HepG2 (cell line): ENCODE results near the gene IL17RA. TPM values are rescaled to one million over a fixed set of nuclear protein-coding genes. Genes with fewer than 3 reads are reported as not detected.

Experiments
- ELF1 ChIP-seq: sonication (generic); formaldehyde crosslinking; IDR thresholded peaks from 2 replicates; pipeline ENCODE4 v1.4.0; 2020; ENCODE audit warnings: missing genetic modification reagents
- GATAD1 ChIP-seq: IDR thresholded peaks from 2 replicates; pipeline ENCODE4 v1.6.1; 2016; ENCODE audit warnings: missing genetic modification reagents, missing compliant biosample characterization
- GLI4 ChIP-seq: sonication (generic); formaldehyde crosslinking; IDR thresholded peaks from 2 replicates; pipeline ENCODE4 v1.5.1; 2020; ENCODE audit warnings: missing genetic modification reagents, mild to moderate bottlenecking, moderate library complexity, borderline replicate concordance
- HOXA9 ChIP-seq: sonication (generic); formaldehyde crosslinking; IDR thresholded peaks from 2 replicates; pipeline ENCODE4 v1.8.1; 2022; ENCODE audit warnings: missing genetic modification reagents, mild to moderate bottlenecking, moderate library complexity, borderline replicate concordance
- KLF12 ChIP-seq: sonication (generic); formaldehyde crosslinking; IDR thresholded peaks from 2 replicates; pipeline ENCODE4 v1.4.0; 2020; ENCODE audit warnings: missing genetic modification reagents, borderline replicate concordance
- MAFG ChIP-seq: sonication (generic); formaldehyde crosslinking; IDR thresholded peaks from 2 replicates; pipeline ENCODE4 v1.5.1; 2020; ENCODE audit warnings: mild to moderate bottlenecking, missing genetic modification reagents
- MED1 ChIP-seq: sonication (generic); formaldehyde crosslinking; IDR thresholded peaks from 2 replicates; pipeline ENCODE4 v1.4.0; 2020; ENCODE audit warnings: missing genetic modification reagents
- MLLT10 ChIP-seq: sonication (generic); formaldehyde crosslinking; IDR thresholded peaks from 2 replicates; pipeline ENCODE4 v1.4.0; 2020; ENCODE audit warnings: missing genetic modification reagents
- SIN3B ChIP-seq: fragments of 150-350 bp; IDR thresholded peaks from 2 replicates; pipeline ENCODE4 v1.6.1; 2014; ENCODE audit warnings: low read length
- THAP11 ChIP-seq: IDR thresholded peaks from 2 replicates; pipeline ENCODE4 v1.6.1; 2016; ENCODE audit warnings: missing biosample characterization, missing genetic modification reagents
- ZBTB40 ChIP-seq, 2 experiments: fragments of 450-650 bp in 1 of 2; sonication (generic) in 1 of 2; formaldehyde crosslinking in 1 of 2; IDR thresholded peaks; 2 replicates each; pipeline versions ENCODE4 v1.6.1 to v1.8.0; 2016 to 2022; ENCODE audit warnings: antibody characterized with exemption in 1 of 2, mild to moderate bottlenecking in 1 of 2, missing genetic modification reagents in 1 of 2
- ZFY ChIP-seq: sonication (generic); formaldehyde crosslinking; IDR thresholded peaks from 2 replicates; pipeline ENCODE4 v1.4.0; 2020; ENCODE audit warnings: missing genetic modification reagents
- ZNF337 ChIP-seq: sonication (generic); formaldehyde crosslinking; IDR thresholded peaks from 2 replicates; pipeline ENCODE4 v1.5.1; 2020; ENCODE audit warnings: missing genetic modification reagents, low read depth, mild to moderate bottlenecking, borderline replicate concordance
- ZNF33B ChIP-seq: sonication (generic); formaldehyde crosslinking; IDR thresholded peaks from 2 replicates; pipeline ENCODE4 v1.5.1; 2020; ENCODE audit warnings: mild to moderate bottlenecking, missing genetic modification reagents
- ZNF441 ChIP-seq: sonication (generic); formaldehyde crosslinking; IDR thresholded peaks from 2 replicates; pipeline ENCODE4 v1.7.0; 2021; ENCODE audit warnings: missing genetic modification reagents, borderline replicate concordance
- ZNF788 ChIP-seq: sonication (generic); formaldehyde crosslinking; IDR thresholded peaks from 2 replicates; pipeline ENCODE4 v1.5.0; 2020; ENCODE audit warnings: mild to moderate bottlenecking, missing genetic modification reagents, borderline replicate concordance
- ZSCAN9 ChIP-seq: IDR thresholded peaks from 2 replicates; pipeline ENCODE4 v1.6.1; 2016; ENCODE audit warnings: borderline replicate concordance
- polyA plus RNA-seq, 8 experiments: library from polyadenylated mRNA; depleted of rRNA in 3 of 8; stranded (reverse) in 7 of 8; unstranded in 1 of 8; fragments of >200 nt; fragmentation: Illumina TruSeq in 4 of 8; extraction: Trizol in 4 of 8; gene quantifications; 2 replicates each; pipeline versions ENCODE4 v1.2.1 to v1.2.3, GENCODE V29; 2011 to 2016; ENCODE audit warnings: low read depth in 4 of 8, missing spikeins in 1 of 8, mixed read lengths in 1 of 8; ENCODE audit not compliant: insufficient read depth in 1 of 8
- total RNA-seq, 5 experiments: library from RNA; depleted of rRNA; stranded (reverse); fragments of >200 nt; fragmentation: Illumina TruSeq; extraction: Trizol; gene quantifications; 2 replicates each; pipeline ENCODE4 v1.2.3, GENCODE V29; 2016; ENCODE audit warnings: low read depth in 1 of 5
- TF ChIP-seq, protein P1 (sequence below): sonication (generic); formaldehyde crosslinking; IDR thresholded peaks from 2 replicates; pipeline ENCODE4 v1.4.0; 2020; ENCODE audit warnings: missing genetic modification reagents

IL17RA gene
- total and polyA plus RNA-seq, 2 of the 13 experiments (the other 11 are each of a cell fraction or from before 2014, with no cell fraction given) = 2.5 to 8.2 TPM

DNA sequence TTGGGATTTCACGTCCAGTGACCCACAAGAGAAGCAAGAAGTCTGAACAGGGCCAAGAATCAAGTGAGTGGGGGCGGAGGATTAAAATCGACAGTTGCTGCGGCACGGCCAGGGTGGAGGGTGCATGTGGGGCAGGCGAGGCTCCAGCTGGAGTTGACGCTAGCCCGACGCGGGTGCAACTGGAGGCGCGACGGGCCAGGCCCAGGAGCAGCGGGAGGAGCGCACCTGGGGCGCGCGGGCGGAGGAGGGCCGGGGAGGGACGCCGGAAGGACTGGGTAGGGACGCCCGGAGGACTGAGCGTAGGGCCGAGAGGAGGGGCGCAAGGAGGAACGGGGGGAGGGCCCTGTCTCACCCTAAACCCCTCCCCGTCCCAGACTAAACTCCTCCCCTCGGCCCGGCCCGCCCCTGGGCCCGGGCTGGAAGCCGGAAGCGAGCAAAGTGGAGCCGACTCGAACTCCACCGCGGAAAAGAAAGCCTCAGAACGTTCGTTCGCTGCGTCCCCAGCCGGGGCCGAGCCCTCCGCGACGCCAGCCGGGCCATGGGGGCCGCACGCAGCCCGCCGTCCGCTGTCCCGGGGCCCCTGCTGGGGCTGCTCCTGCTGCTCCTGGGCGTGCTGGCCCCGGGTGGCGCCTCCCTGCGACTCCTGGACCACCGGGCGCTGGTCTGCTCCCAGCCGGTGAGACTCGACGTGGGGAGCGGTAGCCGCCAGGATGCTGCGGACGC is at the start of gene IL17RA (continued):
- no peak for TF ChIP-seq ZBTB40 (IDR thresholded peaks at IDR 0.05)
- TF ChIP-seq ZBTB40 (CRISPR knock-in tag; IDR thresholded peaks at IDR 0.05) = peak; percentile 22; the same call in 1 of the 2 replicates
- peak; percentile 80 for TF ChIP-seq ZFY (CRISPR knock-in tag)
- TF ChIP-seq ELF1 = peak; percentile 80
- TF ChIP-seq ZNF337 (CRISPR knock-in tag) = no peak
- no peak for TF ChIP-seq MLLT10 (CRISPR knock-in tag)
- TF ChIP-seq GLI4 = no peak
- 0 out of 2 replicates have a peak, but pooled peaks have one; percentile 19 for TF ChIP-seq GATAD1
- 0 out of 2 replicates have a peak, but pooled peaks have one; percentile 27 for TF ChIP-seq ZNF788
- no peak for TF ChIP-seq ZNF33B (CRISPR knock-in tag)
- no peak for TF ChIP-seq MED1 (CRISPR knock-in tag)
- no peak for TF ChIP-seq HOXA9 (CRISPR knock-in tag)
- TF ChIP-seq, protein P1, sequence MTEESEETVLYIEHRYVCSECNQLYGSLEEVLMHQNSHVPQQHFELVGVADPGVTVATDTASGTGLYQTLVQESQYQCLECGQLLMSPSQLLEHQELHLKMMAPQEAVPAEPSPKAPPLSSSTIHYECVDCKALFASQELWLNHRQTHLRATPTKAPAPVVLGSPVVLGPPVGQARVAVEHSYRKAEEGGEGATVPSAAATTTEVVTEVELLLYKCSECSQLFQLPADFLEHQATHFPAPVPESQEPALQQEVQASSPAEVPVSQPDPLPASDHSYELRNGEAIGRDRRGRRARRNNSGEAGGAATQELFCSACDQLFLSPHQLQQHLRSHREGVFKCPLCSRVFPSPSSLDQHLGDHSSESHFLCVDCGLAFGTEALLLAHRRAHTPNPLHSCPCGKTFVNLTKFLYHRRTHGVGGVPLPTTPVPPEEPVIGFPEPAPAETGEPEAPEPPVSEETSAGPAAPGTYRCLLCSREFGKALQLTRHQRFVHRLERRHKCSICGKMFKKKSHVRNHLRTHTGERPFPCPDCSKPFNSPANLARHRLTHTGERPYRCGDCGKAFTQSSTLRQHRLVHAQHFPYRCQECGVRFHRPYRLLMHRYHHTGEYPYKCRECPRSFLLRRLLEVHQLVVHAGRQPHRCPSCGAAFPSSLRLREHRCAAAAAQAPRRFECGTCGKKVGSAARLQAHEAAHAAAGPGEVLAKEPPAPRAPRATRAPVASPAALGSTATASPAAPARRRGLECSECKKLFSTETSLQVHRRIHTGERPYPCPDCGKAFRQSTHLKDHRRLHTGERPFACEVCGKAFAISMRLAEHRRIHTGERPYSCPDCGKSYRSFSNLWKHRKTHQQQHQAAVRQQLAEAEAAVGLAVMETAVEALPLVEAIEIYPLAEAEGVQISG (CRISPR knock-in tag) = peak; percentile 58
- TF ChIP-seq ZSCAN9 = 0 out of 2 replicates have a peak, but pooled peaks have one; percentile 26
- peak; percentile 43; the same call in 1 of the 2 replicates for TF ChIP-seq THAP11 (CRISPR knock-in tag)
- TF ChIP-seq MAFG = no peak
- peak; percentile 96 for TF ChIP-seq ZNF441 (CRISPR knock-in tag)
- TF ChIP-seq SIN3B = no peak
- peak; percentile 48; the same call in 1 of the 2 replicates for TF ChIP-seq KLF12
